HG03066 (cell line): ENCODE results near the gene KRTAP4-5.
"Not testable (repeated sequence)": the region's sequence is repeated elsewhere in the genome, so short reads cannot be mapped to it uniquely, and the experiment has no call there.

Experiments
- ATAC-seq: cut with Tn5 transposase; IDR thresholded peaks from one replicate; pipeline ENCODE4 v1.9.1; 2021; ENCODE audit warnings: low read depth; ENCODE audit not compliant: unreplicated experiment

Gene KRTAP4-5

GRCh38 chr17:41148971-41149651 is 514 bp downstream of the KRTAP4-5 start:
- not testable (repeated sequence) for ATAC-seq

GRCh38 chr17:41147531-41148204 is 2.0 kb downstream of the KRTAP4-5 start:
- no peak for ATAC-seq

GRCh38 chr17:41145261-41145660 is 4.4 kb downstream of the KRTAP4-5 start:
- ATAC-seq = no peak

- ATAC-seq = no peak
Observed at GRCh38 chr17:41144846-41145245, 4.8 kb downstream of the KRTAP4-5 start.

- no peak for ATAC-seq
Observed at GRCh38 chr17:41141361-41141760, 8.3 kb downstream of the KRTAP4-5 start.

- ATAC-seq = no peak
Observed at GRCh38 chr17:41140360-41141131, 9.1 kb downstream of the KRTAP4-5 start, which contains the start of gene KRTAP4-6. Gene KRTAP4-6 (minus strand): TSS chr17:41140544. CDS start chr17:41140487, 57 bp downstream.

- ATAC-seq = not testable (repeated sequence)
Observed at GRCh38 chr17:41139865-41140264, 9.8 kb downstream of the KRTAP4-5 start.

GRCh38 chr17:41133880-41134735 is 15.5 kb downstream of the KRTAP4-5 start:
- no peak for ATAC-seq

- no peak for ATAC-seq
Observed at GRCh38 chr17:41131979-41132378, 17.6 kb downstream of the KRTAP4-5 start.

- no peak for ATAC-seq
Observed at GRCh38 chr17:41127371-41127770, 22.3 kb downstream of the KRTAP4-5 start.

- no peak for ATAC-seq
Observed at GRCh38 chr17:41126412-41126811, 23.2 kb downstream of the KRTAP4-5 start.

GRCh38 chr17:41125064-41125463 is 24.6 kb downstream of the KRTAP4-5 start:
- ATAC-seq = no peak

- ATAC-seq = not testable (repeated sequence)
Observed at GRCh38 chr17:41123991-41124371, 25.6 kb downstream of the KRTAP4-5 start, which contains the start of gene KRTAP4-12. Gene KRTAP4-12 (minus strand): TSS chr17:41124182. CDS start chr17:41124122, 60 bp downstream.

GRCh38 chr17:41123292-41123990 is 26.2 kb downstream of the KRTAP4-5 start:
- ATAC-seq = not testable (repeated sequence)

GRCh38 chr17:41121742-41122141 is 27.9 kb downstream of the KRTAP4-5 start:
- ATAC-seq = no peak

- not testable (repeated sequence) for ATAC-seq
Observed at GRCh38 chr17:41119696-41120690, 29.6 kb downstream of the KRTAP4-5 start.

- no peak for ATAC-seq
Observed at GRCh38 chr17:41118721-41119120, 30.9 kb downstream of the KRTAP4-5 start.

- ATAC-seq = not testable (repeated sequence)
Observed at GRCh38 chr17:41117846-41118386, 31.7 kb downstream of the KRTAP4-5 start, which contains the start of gene KRTAP4-11. Gene KRTAP4-11 (minus strand): TSS chr17:41118373. CDS start chr17:41118315, 58 bp downstream.
